Retina (tissue), 1 donor: ENCODE results near the gene HSP90AB1.

ENCODE experiments used
- DNase-seq: peaks from one replicate; pipeline ENCODE4 v3.0.0-alpha.2; 2016

HSP90AB1 gene

DNA sequence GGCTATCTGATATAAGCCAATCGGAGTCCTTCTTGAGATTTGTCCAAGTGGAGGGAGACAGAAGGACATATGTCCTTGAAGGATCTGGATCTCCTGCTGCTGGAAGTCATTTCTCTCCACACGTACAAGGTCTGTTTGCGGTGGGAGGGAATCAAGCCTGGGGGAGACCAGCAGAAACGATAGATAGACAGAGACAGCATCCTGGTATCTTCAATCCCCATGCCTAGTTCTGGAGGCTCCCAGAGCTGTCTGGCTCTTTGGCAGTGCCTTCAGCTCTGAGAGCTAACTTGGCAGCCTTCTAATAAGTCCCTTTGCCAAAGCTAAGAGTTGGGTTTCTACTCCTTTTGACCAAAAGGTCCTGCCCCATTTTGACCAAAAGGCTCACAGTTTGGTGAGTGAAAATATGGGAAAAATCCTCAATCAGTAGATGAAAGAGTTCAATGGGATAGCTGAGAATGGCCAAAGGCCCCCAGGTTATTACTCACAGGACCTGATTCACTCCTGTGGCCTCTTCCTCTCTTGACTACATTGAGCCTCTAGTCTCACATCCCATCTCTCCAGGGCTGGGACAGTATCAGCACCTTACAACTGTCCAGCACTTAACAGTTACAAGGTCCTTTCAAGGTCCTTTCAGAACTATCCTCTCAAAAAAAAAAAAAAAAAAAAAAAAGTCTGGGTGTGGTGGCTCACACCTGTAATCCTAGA lies 45.9 kb downstream of the HSP90AB1 start:
- DNase-seq = no peak

DNA sequence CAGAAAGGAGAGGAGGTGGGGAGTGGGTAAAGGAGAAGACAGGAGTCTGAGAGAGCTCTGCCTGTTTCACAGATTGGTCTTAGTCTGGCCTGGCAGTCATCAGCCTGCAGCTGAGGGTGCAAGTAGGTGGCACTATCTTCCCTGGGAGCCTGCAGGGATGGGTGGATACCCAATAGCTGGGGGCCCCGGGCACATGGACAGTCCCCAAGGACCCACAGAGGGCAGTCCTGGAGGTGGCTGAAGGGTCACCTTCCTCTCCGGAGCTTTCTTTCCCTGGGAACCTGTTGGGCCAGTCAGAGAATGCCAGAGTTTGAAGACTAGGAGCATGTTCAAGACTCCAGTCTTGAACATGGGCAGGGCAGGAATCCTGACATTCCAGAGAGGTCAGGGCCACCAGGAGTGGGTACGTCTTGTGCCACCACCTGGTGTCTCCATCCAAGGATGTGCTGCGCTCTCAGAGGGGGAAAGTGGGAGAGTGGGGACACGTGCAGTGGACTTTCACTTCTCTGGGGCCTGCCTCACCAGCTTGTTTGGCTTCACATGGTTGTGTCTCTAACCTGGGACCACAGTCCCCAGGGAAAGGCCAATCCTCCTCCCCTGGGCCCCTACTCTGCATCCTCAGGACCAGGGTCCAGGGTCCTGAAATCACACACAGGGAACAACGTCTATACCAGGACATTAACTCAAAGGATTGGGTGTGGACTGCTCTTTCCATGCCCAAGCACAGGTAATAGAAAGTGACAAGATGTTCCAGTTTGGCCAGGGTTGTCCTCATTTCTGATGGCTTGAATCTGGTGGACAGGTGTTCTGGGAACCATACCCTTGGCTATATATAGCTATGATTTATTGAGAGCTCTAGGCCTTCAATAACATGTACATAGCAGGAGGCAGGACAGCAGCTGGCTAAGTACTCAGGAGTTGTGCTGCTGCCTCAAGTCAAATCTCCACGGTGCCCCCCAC lies 48.2 kb downstream of the HSP90AB1 start:
- DNase-seq = no peak

DNA sequence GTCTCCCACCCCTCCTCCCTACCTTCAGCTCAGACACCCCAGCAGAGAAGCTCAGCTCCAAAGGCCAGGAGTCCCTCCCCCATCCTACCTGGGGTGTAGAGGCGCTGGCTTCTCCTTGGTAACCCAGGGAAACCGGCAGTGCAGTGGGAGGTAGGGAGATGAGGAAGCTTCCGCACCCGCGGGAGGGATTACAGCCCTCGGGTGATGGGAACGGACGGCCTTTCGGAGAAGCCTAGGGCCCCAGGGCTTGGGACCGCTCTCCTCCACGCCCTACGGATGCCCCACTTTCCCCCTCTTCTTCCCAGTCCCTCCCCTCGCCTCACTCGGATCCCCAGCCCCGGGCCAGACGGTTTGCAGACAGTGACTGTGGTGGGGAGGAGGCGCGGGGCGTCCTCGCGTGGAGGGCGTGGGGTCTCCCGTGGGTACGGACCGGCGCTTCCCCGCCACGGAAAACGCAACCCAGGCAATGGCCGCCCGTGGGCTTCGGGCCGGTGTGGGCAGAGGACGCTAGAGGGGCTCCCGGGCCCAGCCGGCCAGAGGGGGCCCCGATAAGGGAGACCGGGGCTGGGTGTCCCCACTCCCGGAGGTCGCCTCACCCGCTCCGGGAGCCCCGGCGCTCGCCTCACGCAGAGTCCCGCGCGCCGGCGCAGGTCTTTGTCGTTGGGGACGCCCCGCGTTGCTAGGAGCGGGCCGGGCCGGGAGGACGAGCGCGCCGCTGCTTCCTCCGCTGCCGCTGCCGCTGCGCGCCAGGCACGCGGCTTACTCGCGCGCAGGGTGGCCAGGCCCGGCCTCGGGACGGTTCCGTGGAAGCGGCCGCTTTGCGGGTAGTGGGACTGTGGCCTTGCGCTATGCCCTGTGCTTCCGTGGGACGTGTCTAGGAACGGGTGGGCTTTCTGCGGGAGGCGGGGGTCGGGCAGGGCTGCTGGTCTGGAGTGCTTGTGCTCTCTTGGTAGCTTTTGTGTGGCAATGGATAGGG lies 50.5 kb downstream of the HSP90AB1 start:
- DNase-seq = peak; percentile 89

DNA sequence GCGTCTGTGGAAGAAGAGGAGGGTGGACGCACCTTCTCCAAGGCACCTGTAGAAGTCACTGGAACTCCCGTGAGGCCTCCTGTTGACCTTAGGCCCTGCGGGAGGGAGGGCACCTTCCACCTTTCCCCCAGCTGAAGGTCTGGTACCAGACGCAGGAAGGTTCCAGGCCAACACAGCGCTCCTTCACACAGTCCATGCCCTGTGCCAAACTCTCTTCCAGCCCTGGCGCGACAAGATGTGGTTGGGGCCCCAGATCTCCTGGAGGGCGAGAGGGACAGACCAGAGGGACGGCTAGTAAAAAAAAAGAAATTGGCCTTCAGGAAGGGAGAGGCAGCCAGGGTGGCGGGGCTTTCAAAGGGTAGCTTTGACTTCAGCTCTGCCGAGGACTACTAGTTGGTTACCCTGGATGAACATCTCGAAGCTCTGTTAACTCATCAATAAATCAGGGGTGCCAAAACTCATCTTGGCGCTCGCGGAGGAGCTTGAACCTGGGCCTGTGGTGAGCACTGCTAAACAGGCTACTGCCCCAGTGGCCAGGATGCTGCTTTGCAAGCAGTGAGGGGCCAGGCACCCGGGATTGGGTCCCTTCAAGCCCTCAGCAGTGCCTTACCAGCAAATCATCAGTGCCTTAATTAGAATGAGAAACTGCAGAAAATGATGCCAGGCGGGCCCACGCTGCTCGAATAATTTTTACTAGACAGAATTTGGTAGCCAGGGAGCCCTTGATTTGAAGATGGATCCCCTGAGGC lies 51.3 kb downstream of the HSP90AB1 start:
- no peak for DNase-seq

DNA sequence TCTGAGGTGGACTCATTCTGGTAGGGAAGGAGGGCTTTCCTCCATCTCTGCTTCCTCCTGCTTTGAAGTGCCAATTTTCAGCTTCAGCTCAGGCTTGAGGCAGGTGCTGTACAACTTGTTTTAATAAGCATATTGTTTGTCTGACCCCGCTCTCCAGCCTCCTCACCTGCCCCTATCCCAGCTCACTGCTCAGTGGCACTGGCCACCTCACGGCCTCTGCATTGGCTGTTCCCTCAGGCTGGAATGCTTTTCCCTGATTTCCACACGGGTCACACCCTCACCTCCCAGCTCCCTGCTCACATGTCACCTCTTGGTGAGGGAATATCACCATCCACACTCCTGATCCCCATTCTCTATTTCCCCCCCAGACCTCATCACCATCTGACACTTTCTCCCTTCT lies 52.0 kb downstream of the HSP90AB1 start:
- DNase-seq = no peak

DNA sequence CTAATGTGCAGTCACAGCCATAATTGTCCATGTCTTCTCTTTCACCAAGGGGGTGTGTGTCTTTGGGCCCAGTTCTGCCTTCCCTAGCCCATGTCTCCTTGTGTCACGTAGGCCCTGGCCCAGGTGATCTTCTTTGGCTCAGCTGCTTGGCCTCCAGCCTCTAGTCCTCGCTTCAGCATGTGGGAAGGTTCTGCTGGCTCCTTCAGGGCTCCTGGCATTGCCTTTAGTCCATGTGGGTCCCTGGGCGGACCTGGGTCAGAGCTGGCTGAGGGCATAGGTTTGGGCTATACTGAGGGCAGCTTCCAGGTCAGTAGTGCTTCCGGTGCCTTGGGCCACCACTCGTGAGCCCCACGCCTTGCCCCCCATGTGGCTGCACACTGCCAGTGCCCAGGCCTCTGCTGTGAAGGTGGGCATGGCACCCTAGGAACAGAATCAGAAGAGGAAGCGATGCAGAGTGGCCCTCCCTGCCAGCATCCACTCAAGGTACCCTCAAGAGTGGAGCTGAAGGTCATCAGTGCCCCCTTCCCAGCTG lies 53.5 kb downstream of the HSP90AB1 start:
- no peak for DNase-seq

DNA sequence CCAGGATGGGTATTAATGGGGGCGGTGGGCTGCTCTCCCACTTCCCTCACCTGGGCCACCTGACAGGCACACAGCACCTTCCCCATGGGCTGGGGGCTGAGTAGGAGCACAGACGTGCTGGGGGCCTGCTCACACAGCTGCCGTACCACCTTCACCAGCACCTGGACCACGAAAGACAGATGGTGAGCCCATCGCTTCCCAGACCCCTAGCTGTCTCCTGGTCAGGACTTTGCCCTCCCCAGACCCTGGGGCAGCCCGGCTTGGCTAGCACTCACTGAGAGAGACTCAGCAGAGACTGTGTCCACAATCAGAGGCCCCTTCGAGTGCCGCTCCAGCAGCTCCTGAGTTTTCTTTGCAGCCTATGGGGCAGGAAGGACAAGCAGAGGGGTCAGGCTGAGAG lies 54.2 kb downstream of the HSP90AB1 start:
- no peak for DNase-seq

DNA sequence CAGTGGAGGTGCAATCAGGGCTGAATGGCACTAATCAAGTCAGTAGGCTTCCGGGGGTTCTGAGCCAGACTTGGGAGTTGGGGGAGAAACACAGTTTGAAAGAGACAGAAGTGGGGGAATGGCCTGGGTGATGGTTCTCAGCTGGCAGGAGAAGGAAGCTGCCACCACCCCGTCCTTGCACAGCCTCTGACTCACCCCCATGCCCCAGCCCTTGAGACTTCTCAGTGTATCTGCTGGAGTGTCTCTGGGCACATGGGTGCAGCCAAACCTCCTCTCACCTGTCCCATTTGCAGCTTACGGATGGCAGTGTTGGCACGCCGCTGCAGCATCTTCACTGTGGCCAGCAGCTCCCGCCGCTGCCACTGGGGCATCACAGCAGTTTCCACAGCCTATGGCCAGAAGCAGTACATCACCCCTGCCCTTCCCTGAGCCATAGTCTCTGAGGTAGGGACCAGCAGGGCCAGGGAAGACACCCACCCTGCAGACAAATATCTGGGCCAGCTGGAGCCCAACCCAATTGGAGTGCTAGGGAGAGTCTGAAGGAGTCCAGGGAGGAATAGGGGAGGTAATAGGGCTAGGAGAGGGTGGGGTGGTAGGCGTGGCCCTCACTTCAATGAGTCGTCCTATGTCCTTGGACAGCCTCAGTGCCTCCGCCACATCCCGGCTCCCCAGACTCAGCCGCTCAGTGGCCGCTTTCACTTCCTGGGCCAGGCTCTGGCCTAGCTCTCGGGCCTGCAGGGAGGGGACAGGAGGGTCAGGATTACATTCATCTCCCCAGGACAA lies 55.1 kb downstream of the HSP90AB1 start:
- no peak for DNase-seq

DNA sequence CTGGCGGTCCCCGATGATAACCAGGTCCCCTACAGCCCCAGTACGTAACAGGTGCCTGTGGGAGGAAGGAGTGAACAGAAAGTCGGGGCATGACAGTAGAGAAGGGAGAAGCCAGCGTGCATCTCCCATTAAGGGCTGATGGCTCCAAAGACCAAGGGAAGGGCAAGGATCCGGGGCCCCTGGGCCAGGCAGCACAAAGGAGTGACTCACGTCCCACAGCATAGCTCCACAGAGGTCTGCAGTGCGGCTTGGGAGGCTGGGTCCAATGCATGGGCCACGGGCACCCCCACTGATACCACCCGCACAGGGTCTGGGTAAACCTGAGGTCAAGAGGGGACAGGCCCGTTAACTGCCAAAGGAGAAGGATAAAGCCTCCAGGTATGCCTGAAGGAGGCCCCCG lies 56.0 kb downstream of the HSP90AB1 start:
- no peak for DNase-seq
